ENCODE results near the gene CAMK2G. TPM values are rescaled to one million over a fixed set of nuclear protein-coding genes. Genes with fewer than 3 reads are reported as not detected.

The CAMK2G gene
- total RNA-seq, 3 donors from 2014 or later (not counting 1 experiment from before 2014, with no cell fraction given) = 53.6 to 73.8 (median 62.3) TPM

GRCh38 chr10:73886661-73887293 is 12.4 kb upstream of the CAMK2G start:
- 88% methylated on average over 4 of the region's 4 CpGs for WGBS (ENCODE audit: insufficient coverage)
- ATAC-seq (no peak), DNase-seq (no peak)
- no peak overlapping the region for H3K27ac ChIP-seq (ENCODE audit: low read length)
- no peaks in the 10 kb centered on the region for H3K36me3 Mint-ChIP-seq
- no peaks in the 10 kb centered on the region for H3K27me3 ChIP-seq (ENCODE audit: control insufficient read depth, insufficient read depth, low read length)
- intact Hi-C loops (cut with micrococcal nuclease) = loop anchor here (1.0 to 5.0 kb wide), 5 partner anchors 54 to 266 kb away; partner anchors contain the start of genes ADK and AP3M1
- H3K4me3 ChIP-seq (ENCODE audit: low read length) = no peak overlapping the region
- no peaks in the 10 kb centered on the region for H3K9me3 Mint-ChIP-seq
- H3K27ac Mint-ChIP-seq = no peak overlapping the region
- H3K4me1 Mint-ChIP-seq = peaks cover 7 to 11% of the 10 kb centered on the region in 2 donors
- H3K4me1 ChIP-seq (ENCODE audit: control insufficient read depth, insufficient read depth, low read length) = peaks cover 6% of the 10 kb centered on the region
- no peaks in the 10 kb centered on the region for H3K9me3 ChIP-seq (ENCODE audit: control insufficient read depth, insufficient read depth, low read length)
- no peak for TF ChIP-seq CTCF (IDR thresholded peaks at IDR 0.05)
- no peaks in the 10 kb centered on the region for H3K36me3 ChIP-seq (ENCODE audit: control insufficient read depth, insufficient read depth, low read length)
- H3K4me3 Mint-ChIP-seq = no peak overlapping the region
- H3K27me3 Mint-ChIP-seq (ENCODE audit: low read depth in 2 of 2) = peaks cover 0 to 1% of the 10 kb centered on the region in 2 donors

DNA sequence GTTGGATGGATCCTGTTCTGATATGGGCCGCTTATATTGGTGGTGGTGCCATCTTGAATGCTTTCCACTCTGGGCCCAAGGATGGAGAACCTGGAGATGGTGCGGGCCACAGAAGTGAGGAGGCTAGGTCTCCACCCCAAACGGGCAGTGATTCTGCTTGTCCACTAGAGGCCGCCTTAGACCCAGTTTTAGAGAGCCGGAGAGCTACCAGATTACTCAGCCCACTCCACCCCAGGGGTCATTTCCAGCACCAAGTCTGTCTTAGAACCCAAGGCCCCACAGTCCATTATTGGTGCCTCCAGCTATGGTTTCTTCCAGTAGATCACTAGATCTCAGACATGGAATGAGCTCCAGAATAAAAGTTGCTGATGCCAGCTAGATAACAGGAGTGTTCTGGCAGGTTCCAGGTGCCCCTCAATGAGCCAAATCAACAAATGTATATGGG is 11.8 kb upstream of the CAMK2G start:
- intact Hi-C loops (cut with micrococcal nuclease) = loop anchor here (1.0 to 5.0 kb wide), 5 partner anchors 54 to 266 kb away; partner anchors contain the start of genes ADK and AP3M1
- Mint-ChIP-seq H3K4me3 (no peak overlapping the region), H3K4me1 (peaks cover 7 to 11% of the 10 kb centered on the region in 2 donors), H3K27me3 (ENCODE audit: low read depth in 2 of 2) (no peaks in the 10 kb centered on the region), H3K9me3 (no peaks in the 10 kb centered on the region), H3K36me3 (no peaks in the 10 kb centered on the region), H3K27ac (no peak overlapping the region)
- Histone ChIP-seq H3K27me3 (ENCODE audit: control insufficient read depth, insufficient read depth, low read length) (no peaks in the 10 kb centered on the region), H3K36me3 (ENCODE audit: control insufficient read depth, insufficient read depth, low read length) (no peaks in the 10 kb centered on the region), H3K9me3 (ENCODE audit: control insufficient read depth, insufficient read depth, low read length) (no peaks in the 10 kb centered on the region), H3K4me3 (ENCODE audit: low read length) (no peak overlapping the region), H3K4me1 (ENCODE audit: control insufficient read depth, insufficient read depth, low read length) (peaks cover 6% of the 10 kb centered on the region), H3K27ac (ENCODE audit: low read length) (no peak overlapping the region)
- 2% methylated on average over 5 of the region's 5 CpGs for WGBS (ENCODE audit: insufficient coverage)
- peak; percentile 87 for TF ChIP-seq CTCF (IDR thresholded peaks at IDR 0.05)
- DNase-seq (peak; percentile 65 to 85), ATAC-seq (peak; percentile 91 to 99 (median 99))

DNA sequence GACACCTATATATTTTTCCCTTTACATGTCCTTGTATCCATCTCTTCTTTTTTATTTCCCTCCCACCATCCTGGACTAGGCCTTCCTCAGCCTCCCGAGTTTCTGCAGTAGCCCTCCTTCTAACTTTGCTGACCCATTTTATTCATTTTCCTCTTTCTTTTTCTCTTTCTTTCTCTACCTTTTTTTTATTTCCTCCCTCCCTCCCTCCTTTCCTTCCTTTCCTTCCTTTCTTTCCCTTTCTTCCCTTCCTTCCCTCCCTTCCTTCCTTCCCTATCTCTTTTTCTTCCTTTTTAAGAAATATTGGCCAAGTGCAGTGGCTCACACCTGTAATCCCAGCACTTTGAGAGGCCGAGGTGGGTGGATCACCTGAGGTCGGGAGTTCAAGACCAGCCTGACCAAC is 9.7 kb upstream of the CAMK2G start:
- Mint-ChIP-seq H3K36me3 (no peaks in the 10 kb centered on the region), H3K9me3 (no peaks in the 10 kb centered on the region), H3K4me1 (peaks cover 23% of the 10 kb centered on the region in 2 donors), H3K27ac (no peak overlapping the region), H3K4me3 (no peak overlapping the region), H3K27me3 (ENCODE audit: low read depth in 2 of 2) (peaks cover 2 to 7% of the 10 kb centered on the region in 2 donors)
- Histone ChIP-seq H3K4me1 (ENCODE audit: control insufficient read depth, insufficient read depth, low read length) (peaks cover 17% of the 10 kb centered on the region), H3K27me3 (ENCODE audit: control insufficient read depth, insufficient read depth, low read length) (no peaks in the 10 kb centered on the region), H3K36me3 (ENCODE audit: control insufficient read depth, insufficient read depth, low read length) (no peaks in the 10 kb centered on the region), H3K4me3 (ENCODE audit: low read length) (no peak overlapping the region), H3K9me3 (ENCODE audit: control insufficient read depth, insufficient read depth, low read length) (no peaks in the 10 kb centered on the region), H3K27ac (ENCODE audit: low read length) (no peak overlapping the region)
- no peak for ATAC-seq
- WGBS (ENCODE audit: insufficient coverage) = 89% methylated on average over 3 of the region's 3 CpGs
- no peak for DNase-seq
- intact Hi-C loops (cut with micrococcal nuclease) = no loop called here
- no peak for TF ChIP-seq CTCF (IDR thresholded peaks at IDR 0.05)
